GM18502 (cell line): ENCODE measurements around the gene TBC1D25.

Experiments used
- ATAC-seq: cut with Tn5 transposase; IDR thresholded peaks from one replicate; pipeline ENCODE4 v1.9.1; 2021; ENCODE audit warnings: mild to moderate bottlenecking; ENCODE audit not compliant: unreplicated experiment, poor library complexity

Gene TBC1D25

GRCh38 chrX:48558271-48558670, 18.8 kb downstream of the TBC1D25 start:
- ATAC-seq: no peak

- ATAC-seq: no peak
Observed at GRCh38 chrX:48559636-48560035, 20.1 kb downstream of the TBC1D25 start.

GRCh38 chrX:48560056-48560455, 20.5 kb downstream of the TBC1D25 start:
- ATAC-seq: no peak

GRCh38 chrX:48560681-48561080, 21.2 kb downstream of the TBC1D25 start:
- no peak for ATAC-seq

GRCh38 chrX:48569958-48570357, 30.4 kb downstream of the TBC1D25 start:
- ATAC-seq: peak; percentile 50

GRCh38 chrX:48573690-48574269, 34.3 kb downstream of the TBC1D25 start:
- ATAC-seq: peak; percentile 17

GRCh38 chrX:48574270-48575266, 35.1 kb downstream of the TBC1D25 start, which contains the start of gene RBM3:
Gene RBM3 (plus strand): TSS chrX:48574484. CDS start chrX:48575181, 697 bp downstream.
- peak; percentile 76 for ATAC-seq

- no peak for ATAC-seq
Observed at GRCh38 chrX:48575642-48576041, 36.1 kb downstream of the TBC1D25 start.

GRCh38 chrX:48576108-48576507, 36.6 kb downstream of the TBC1D25 start:
- no peak for ATAC-seq

- ATAC-seq: no peak
Observed at GRCh38 chrX:48578661-48579128, 39.2 kb downstream of the TBC1D25 start.

- no peak for ATAC-seq
Observed at GRCh38 chrX:48579259-48579658, 39.7 kb downstream of the TBC1D25 start.

GRCh38 chrX:48580662-48581061, 41.1 kb downstream of the TBC1D25 start:
- ATAC-seq: no peak

GRCh38 chrX:48584698-48585097, 45.2 kb downstream of the TBC1D25 start:
- no peak for ATAC-seq

- ATAC-seq: no peak
Observed at GRCh38 chrX:48589482-48590162, 50.1 kb downstream of the TBC1D25 start.

GRCh38 chrX:48590203-48591103, 50.9 kb downstream of the TBC1D25 start:
- ATAC-seq: no peak

GRCh38 chrX:48591255-48591791, 51.8 kb downstream of the TBC1D25 start:
- ATAC-seq: no peak

- ATAC-seq: no peak
Observed at GRCh38 chrX:48592971-48593370, 53.5 kb downstream of the TBC1D25 start.

- no peak for ATAC-seq
Observed at GRCh38 chrX:48595929-48596328, 56.4 kb downstream of the TBC1D25 start.
